WERI-Rb-1 (cell line): Measurements from ENCODE around the gene ADNP2.

Experiments
- DNase-seq: peaks from one replicate; pipeline ENCODE4 v3.0.0-alpha.2; 2020
- H3K27ac ChIP-seq: fragments of 250-450 bp; sonication (Bioruptor Pico); 2 replicates; pipeline ENCODE4 v1.5.1; 2020; ENCODE audit warnings: mild to moderate bottlenecking, moderate library complexity
- H3K27me3 ChIP-seq: fragments of 250-450 bp; sonication (Bioruptor Pico); 2 replicates; pipeline ENCODE4 v1.5.1; 2021; ENCODE audit warnings: mild to moderate bottlenecking, low read depth, moderate library complexity; ENCODE audit not compliant: insufficient read depth, severe bottlenecking
- H3K36me3 ChIP-seq: fragments of 250-450 bp; sonication (Bioruptor Pico); 2 replicates; pipeline ENCODE4 v1.5.1; 2020; ENCODE audit warnings: mild to moderate bottlenecking, moderate library complexity
- H3K4me3 ChIP-seq: 2 replicates; pipeline ENCODE4 v1.5.1; 2011; ENCODE audit warnings: low read depth, mild to moderate bottlenecking, control low read depth, low read length
- H3K9me3 ChIP-seq: fragments of 250-450 bp; sonication (Bioruptor Pico); 2 replicates; pipeline ENCODE4 v1.5.1; 2021; ENCODE audit warnings: mild to moderate bottlenecking, moderate library complexity; ENCODE audit not compliant: severe bottlenecking
- TF ChIP-seq, protein P1 (sequence below): IDR thresholded peaks from 2 replicates; pipeline ENCODE4 v1.5.1; 2011; ENCODE audit warnings: low read depth, mild to moderate bottlenecking, control low read depth, inconsistent platforms, low read length

Gene ADNP2, protein sequence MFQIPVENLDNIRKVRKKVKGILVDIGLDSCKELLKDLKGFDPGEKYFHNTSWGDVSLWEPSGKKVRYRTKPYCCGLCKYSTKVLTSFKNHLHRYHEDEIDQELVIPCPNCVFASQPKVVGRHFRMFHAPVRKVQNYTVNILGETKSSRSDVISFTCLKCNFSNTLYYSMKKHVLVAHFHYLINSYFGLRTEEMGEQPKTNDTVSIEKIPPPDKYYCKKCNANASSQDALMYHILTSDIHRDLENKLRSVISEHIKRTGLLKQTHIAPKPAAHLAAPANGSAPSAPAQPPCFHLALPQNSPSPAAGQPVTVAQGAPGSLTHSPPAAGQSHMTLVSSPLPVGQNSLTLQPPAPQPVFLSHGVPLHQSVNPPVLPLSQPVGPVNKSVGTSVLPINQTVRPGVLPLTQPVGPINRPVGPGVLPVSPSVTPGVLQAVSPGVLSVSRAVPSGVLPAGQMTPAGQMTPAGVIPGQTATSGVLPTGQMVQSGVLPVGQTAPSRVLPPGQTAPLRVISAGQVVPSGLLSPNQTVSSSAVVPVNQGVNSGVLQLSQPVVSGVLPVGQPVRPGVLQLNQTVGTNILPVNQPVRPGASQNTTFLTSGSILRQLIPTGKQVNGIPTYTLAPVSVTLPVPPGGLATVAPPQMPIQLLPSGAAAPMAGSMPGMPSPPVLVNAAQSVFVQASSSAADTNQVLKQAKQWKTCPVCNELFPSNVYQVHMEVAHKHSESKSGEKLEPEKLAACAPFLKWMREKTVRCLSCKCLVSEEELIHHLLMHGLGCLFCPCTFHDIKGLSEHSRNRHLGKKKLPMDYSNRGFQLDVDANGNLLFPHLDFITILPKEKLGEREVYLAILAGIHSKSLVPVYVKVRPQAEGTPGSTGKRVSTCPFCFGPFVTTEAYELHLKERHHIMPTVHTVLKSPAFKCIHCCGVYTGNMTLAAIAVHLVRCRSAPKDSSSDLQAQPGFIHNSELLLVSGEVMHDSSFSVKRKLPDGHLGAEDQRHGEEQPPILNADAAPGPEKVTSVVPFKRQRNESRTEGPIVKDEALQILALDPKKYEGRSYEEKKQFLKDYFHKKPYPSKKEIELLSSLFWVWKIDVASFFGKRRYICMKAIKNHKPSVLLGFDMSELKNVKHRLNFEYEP

DNA sequence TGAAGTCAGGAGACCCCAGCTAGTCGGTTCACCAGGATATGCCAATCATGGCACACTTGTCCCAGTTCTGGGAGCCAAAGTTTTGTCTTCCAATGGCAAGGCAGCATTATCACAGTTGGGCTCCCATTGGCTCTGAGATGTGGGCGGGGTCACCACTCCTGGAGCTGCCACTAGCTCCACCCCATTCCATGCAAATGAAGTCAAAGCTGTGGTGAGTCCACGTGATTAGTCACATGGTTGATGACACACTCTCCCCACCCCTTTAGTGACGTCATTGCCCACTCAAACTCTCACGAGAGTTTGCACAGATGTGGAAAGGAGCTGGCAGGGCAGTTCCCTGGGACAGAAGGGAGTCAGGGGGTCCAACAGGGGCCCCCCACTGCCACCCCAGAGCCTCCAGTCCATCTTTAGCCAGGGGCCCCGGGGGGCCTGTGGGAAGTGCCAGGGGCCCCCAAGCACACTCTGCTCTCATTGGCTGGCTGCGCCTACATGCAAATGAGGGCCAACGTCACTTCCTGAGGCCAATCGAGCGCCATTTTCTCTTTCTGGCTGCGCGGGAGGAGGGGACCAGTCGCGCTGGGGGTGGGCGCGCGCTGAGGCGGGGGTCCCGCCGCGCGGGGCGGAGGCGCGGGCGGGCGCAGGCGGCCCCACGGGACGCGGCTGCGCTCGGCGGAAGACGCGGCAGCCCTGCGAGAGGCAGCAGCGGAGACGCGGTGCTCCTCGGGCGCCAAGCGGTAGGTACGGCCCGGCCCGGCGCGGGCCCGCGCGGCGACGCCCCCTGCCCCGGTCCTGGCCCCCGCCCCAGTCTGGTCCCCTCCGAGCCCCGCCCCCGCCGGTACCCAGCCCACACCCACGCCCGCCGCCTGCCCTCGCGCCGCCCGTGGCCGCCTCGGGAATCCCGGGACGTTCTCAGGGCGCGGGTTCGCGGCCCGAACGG lies at the start of gene ADNP2:
Gene ADNP2 (plus strand): TSS at position 524 of the 937 bp plus-strand sequence. CDS start 8,281 bp downstream, outside the sequence.
- Histone ChIP-seq H3K36me3 (peaks cover 23% of the 10 kb centered on the region), H3K27me3 (no peaks in the 10 kb centered on the region), H3K27ac (peak within 1 kb of the TSS; percentile 76), H3K4me3 (peak within 1 kb of the TSS; percentile 79), H3K9me3 (no peaks in the 10 kb centered on the region)
- DNase-seq = peak; percentile 96
- TF ChIP-seq, protein P1, sequence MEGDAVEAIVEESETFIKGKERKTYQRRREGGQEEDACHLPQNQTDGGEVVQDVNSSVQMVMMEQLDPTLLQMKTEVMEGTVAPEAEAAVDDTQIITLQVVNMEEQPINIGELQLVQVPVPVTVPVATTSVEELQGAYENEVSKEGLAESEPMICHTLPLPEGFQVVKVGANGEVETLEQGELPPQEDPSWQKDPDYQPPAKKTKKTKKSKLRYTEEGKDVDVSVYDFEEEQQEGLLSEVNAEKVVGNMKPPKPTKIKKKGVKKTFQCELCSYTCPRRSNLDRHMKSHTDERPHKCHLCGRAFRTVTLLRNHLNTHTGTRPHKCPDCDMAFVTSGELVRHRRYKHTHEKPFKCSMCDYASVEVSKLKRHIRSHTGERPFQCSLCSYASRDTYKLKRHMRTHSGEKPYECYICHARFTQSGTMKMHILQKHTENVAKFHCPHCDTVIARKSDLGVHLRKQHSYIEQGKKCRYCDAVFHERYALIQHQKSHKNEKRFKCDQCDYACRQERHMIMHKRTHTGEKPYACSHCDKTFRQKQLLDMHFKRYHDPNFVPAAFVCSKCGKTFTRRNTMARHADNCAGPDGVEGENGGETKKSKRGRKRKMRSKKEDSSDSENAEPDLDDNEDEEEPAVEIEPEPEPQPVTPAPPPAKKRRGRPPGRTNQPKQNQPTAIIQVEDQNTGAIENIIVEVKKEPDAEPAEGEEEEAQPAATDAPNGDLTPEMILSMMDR = no peak

DNA sequence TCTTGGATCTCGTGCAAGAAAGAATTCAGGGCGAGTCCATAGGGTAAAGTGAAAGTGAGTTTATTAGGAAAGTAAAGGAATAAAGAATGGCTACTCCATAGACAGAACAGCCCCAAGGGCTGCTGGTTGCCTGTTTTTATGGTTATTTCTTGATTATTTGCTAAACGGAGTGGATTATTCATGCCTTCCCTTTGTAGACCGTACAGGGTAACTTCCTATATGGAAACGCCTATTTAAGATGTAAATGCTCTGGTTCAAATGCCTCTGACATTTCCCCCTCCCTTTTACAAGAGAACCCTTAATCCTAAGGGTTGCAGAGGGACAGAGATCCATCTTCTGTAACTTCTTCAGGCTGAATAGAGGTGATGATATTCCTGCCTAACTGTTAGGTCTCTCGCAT lies 49.1 kb upstream of the ADNP2 start:
- peaks cover 24% of the 10 kb centered on the region for H3K9me3 ChIP-seq

DNA sequence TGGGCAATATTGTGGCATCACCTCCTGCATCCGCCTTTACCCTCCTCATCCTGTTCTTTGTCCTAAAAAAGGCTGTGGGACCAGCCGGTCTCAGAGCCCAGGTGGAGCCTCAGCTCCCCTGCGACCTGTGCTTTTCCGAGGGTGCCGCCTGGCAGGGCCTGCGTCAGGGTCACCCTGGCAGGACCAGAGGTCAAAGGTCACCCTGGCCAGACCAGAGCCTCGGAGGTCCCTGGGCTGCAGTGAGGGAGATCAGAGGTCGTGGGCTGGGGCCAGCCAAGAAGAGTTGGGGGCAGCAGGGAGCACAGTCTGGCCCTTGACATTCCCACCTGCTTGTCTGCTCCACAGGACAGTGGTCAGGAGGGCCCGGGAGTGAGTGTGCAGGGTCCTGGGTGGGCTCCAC lies 43.4 kb upstream of the ADNP2 start:
- Histone ChIP-seq H3K4me3 (no peak overlapping the region), H3K36me3 (peaks cover 4% of the 10 kb centered on the region; the same call in 1 of the 2 replicates), H3K9me3 (peaks cover 4% of the 10 kb centered on the region), H3K27me3 (no peaks in the 10 kb centered on the region), H3K27ac (no peak overlapping the region)
- no peak for DNase-seq
- TF ChIP-seq, protein P1 = no peak

More for the DNA sequence above, 49.1 kb upstream of the ADNP2 start:
- no peak overlapping the region for H3K27ac ChIP-seq
- H3K36me3 ChIP-seq = peaks cover 6% of the 10 kb centered on the region; the same call in 1 of the 2 replicates
- no peaks in the 10 kb centered on the region for H3K27me3 ChIP-seq
- H3K4me3 ChIP-seq = no peak overlapping the region
- TF ChIP-seq, protein P1 = no peak
- no peak for DNase-seq

DNA sequence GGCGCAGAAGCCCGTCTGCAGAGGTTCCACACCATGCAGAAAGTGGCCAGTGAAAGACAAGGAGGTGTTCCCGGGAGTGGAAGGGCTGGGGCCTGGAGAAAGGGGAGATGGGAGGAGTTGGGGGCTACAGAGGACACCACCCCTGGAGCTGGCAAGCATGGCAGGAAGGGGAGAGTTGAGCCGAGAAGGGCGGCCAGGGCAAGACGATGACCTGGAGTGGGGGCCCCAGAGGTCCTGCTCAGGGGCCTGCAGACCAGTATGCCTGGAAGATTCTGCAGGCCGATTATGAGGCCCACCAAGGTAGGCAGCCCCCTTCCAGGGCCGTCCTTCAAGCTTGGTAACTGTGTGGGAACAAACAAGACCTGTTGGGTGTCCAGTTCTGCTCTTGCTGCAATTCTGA lies 41.7 kb upstream of the ADNP2 start:
- TF ChIP-seq, protein P1 = no peak
- Histone ChIP-seq H3K4me3 (no peak overlapping the region), H3K27ac (no peak overlapping the region), H3K27me3 (no peaks in the 10 kb centered on the region), H3K9me3 (no peaks in the 10 kb centered on the region), H3K36me3 (peaks cover 6% of the 10 kb centered on the region; the same call in 1 of the 2 replicates)
- no peak for DNase-seq

DNA sequence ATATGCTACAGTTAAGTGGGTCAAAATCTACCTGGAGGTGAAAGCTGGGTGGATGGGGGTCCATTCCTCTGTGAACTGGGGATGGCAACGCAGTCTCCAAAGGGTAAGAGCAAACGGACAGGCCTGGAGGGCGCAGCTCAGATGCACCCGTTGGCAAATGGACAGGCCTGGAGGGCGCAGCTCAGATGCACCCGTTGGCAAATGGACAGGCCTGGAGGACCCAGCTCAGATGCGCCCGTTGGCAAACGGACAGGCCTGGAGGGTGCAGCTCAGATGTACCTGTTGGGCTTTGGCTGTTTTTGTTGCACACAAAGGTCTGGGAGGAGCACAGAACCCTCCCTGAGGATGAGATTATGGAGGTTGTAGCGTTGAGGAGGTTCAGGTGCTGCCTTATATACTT lies 41.2 kb upstream of the ADNP2 start:
- DNase-seq = no peak
- no peaks in the 10 kb centered on the region for H3K9me3 ChIP-seq
- peaks cover 6% of the 10 kb centered on the region; the same call in 1 of the 2 replicates for H3K36me3 ChIP-seq
- H3K4me3 ChIP-seq = no peak overlapping the region
- no peaks in the 10 kb centered on the region for H3K27me3 ChIP-seq
- TF ChIP-seq, protein P1 = no peak
- H3K27ac ChIP-seq = no peak overlapping the region
